T-cell (primary cell): ENCODE data around the gene ZNF587B. TPM values are rescaled to one million over a fixed set of nuclear protein-coding genes. Genes with fewer than 3 reads are reported as not detected.
A peak's percentile ranks its signal among the peaks of the same experiment; 100 is the strongest.
"Not testable (repeated sequence)": the region's sequence is repeated elsewhere in the genome, so short reads cannot be mapped to it uniquely, and the experiment has no call there.

Experiments
- ATAC-seq, 4 experiments: fragments of 200-7000 bp in 3 of 4; fragments of 150-1000 bp in 1 of 4; cut with Tn5 transposase; replicated peaks in 1 of 4; 1 replicate in 3 of 4; 2 replicates in 1 of 4; pipeline ENCODE4 v1.10.0; 2021; ENCODE audit warnings: moderate library complexity in 3 of 4, mild to moderate bottlenecking in 2 of 4, moderate number of reproducible peaks in 1 of 4
- CTCF ChIA-PET, 2 donors: fragments of 300-600 bp; sonication (Branson Sonifier 250); formaldehyde crosslinking; loops; one replicate each; lab custom pipeline; 2022; ENCODE audit warnings: antibody characterized with exemption in 2 of 2; lab: Charles Lee
- POLR2A ChIA-PET, 2 donors: fragments of 300-600 bp; sonication (Branson Sonifier 250); formaldehyde crosslinking; loops; one replicate each; lab custom pipeline; 2022; ENCODE audit warnings: antibody characterized with exemption in 2 of 2; lab: Charles Lee
- DNase-seq, 35 experiments: peaks; one replicate each; pipeline versions ENCODE4 v3.0.0 to v3.0.0-alpha.2; 2013 to 2023
- H3K27ac ChIP-seq: one replicate; pipeline ENCODE4 v1.5.1; 2013; ENCODE audit warnings: low read length
- H3K27me3 ChIP-seq, 2 experiments: replicated peaks in 1 of 2; 1 replicate in 1 of 2; 2 replicates in 1 of 2; pipeline versions ENCODE4 v1.6.1 to v1.7.0; 2013; ENCODE audit warnings: low read length in 1 of 2, mixed read lengths in 1 of 2; ENCODE audit not compliant: control insufficient read depth in 2 of 2, insufficient read depth in 2 of 2; ENCODE audit errors: extremely low read depth in 1 of 2
- H3K36me3 ChIP-seq, 2 donors: 1 replicate in 1 of 2; 2 replicates in 1 of 2; pipeline versions ENCODE4 v1.6.1 to v1.7.0; 2013; ENCODE audit warnings: low read length in 1 of 2; ENCODE audit not compliant: control insufficient read depth in 2 of 2, insufficient read depth in 1 of 2; ENCODE audit errors: extremely low read depth in 1 of 2
- H3K4me1 ChIP-seq, 2 experiments: 1 replicate in 1 of 2; 2 replicates in 1 of 2; pipeline versions ENCODE4 v1.6.1 to v1.7.0; 2013; ENCODE audit warnings: low read length in 2 of 2, mixed read lengths in 1 of 2; ENCODE audit not compliant: insufficient read depth in 2 of 2, control insufficient read depth in 1 of 2; ENCODE audit errors: extremely low read depth in 1 of 2
- H3K4me3 ChIP-seq, 2 donors: 1 replicate in 1 of 2; 2 replicates in 1 of 2; pipeline versions ENCODE4 v1.5.1 to v1.7.0; 2013; ENCODE audit warnings: mild to moderate bottlenecking in 2 of 2, low read length in 1 of 2, moderate library complexity in 1 of 2; ENCODE audit not compliant: control insufficient read depth in 1 of 2; ENCODE audit errors: extremely low read depth in 1 of 2
- H3K9me3 ChIP-seq: 2 replicates; pipeline ENCODE4 v1.7.0; 2013
- H3K27ac Mint-ChIP-seq, 2 donors: one replicate each; pipeline ENCODE4 v1.8.0; 2020 to 2021; ENCODE audit warnings: mild to moderate bottlenecking in 2 of 2, mixed read lengths in 2 of 2
- H3K27me3 Mint-ChIP-seq, 2 donors: one replicate each; pipeline ENCODE4 v1.8.0; 2021 to 2022; ENCODE audit warnings: mixed read lengths in 2 of 2
- H3K36me3 Mint-ChIP-seq: one replicate; pipeline ENCODE4 v1.8.0; 2021; ENCODE audit warnings: mixed read lengths
- H3K4me1 Mint-ChIP-seq, 3 donors: one replicate each; pipeline ENCODE4 v1.8.0; 2020 to 2022; ENCODE audit warnings: mixed read lengths in 3 of 3, mild to moderate bottlenecking in 1 of 3
- H3K4me3 Mint-ChIP-seq, 3 donors: one replicate each; pipeline ENCODE4 v1.8.0; 2020 to 2022; ENCODE audit warnings: mild to moderate bottlenecking in 3 of 3, mixed read lengths in 3 of 3, moderate library complexity in 3 of 3
- H3K9me3 Mint-ChIP-seq, 3 donors: one replicate each; pipeline ENCODE4 v1.8.0; 2020 to 2022; ENCODE audit warnings: mixed read lengths in 3 of 3
- WGBS: methylation state at CpG from one replicate; pipeline ENCODE4 v1.1.5; 2013; ENCODE audit warnings: missing lambda C conversion rate; ENCODE audit not compliant: insufficient coverage; 5-methylcytosine and 5-hydroxymethylcytosine counted together
- total RNA-seq, 35 experiments: library from RNA in 6 of 35; stranded (reverse) in 6 of 35; fragments of 120-200 nt in 1 of 35; gene quantifications; one replicate each; pipeline versions ENCODE4 v1.2.1 to v1.2.4 and lab custom pipeline; 2013 to 2026

The ZNF587B gene
- total RNA-seq, 5 donors from 2014 or later (not counting 1 experiment from before 2014, with no cell fraction given) = 16.5 to 27.7 (median 22.8) TPM

- H3K9me3 Mint-ChIP-seq, H3K4me3 Mint-ChIP-seq, H3K4me3 ChIP-seq, DNase-seq, POLR2A ChIA-PET, H3K9me3 ChIP-seq, H3K27ac ChIP-seq, H3K27me3 ChIP-seq, H3K27me3 Mint-ChIP-seq, CTCF ChIA-PET, H3K36me3 ChIP-seq, H3K4me1 ChIP-seq: not testable (repeated sequence)
- 83% methylated on average over 2 of the region's 5 CpGs for WGBS
- Mint-ChIP-seq H3K36me3 (peaks cover 48% of the 10 kb centered on the region), H3K4me1 (peaks cover 5 to 23% (median 13%) of the 10 kb centered on the region in 3 donors), H3K27ac (peak overlapping the region in 1 of 2 donors; percentile 70)
- peak in 1 of 4 experiments; percentile 55 for ATAC-seq
Observed at GRCh38 chr19:57838622-57839191, 8.6 kb downstream of the ZNF587B start.

GRCh38 chr19:57841122-57841763 is 11.1 kb downstream of the ZNF587B start:
- Histone ChIP-seq H3K9me3 (no peaks in the 10 kb centered on the region), H3K4me1 (peaks cover 0 to 2% of the 10 kb centered on the region in 2 experiments), H3K27ac (no peak overlapping the region), H3K4me3 (no peak overlapping the region), H3K27me3 (no peaks in the 10 kb centered on the region), H3K36me3 (peaks cover 0 to 16% of the 10 kb centered on the region in 2 donors)
- ATAC-seq (no peak), DNase-seq (no peak)
- no peak overlapping the region for H3K4me3 Mint-ChIP-seq
- CTCF ChIA-PET = no interaction called here
- no peaks in the 10 kb centered on the region for H3K9me3 Mint-ChIP-seq
- no peak overlapping the region for H3K27ac Mint-ChIP-seq
- H3K36me3 Mint-ChIP-seq = peaks cover 52% of the 10 kb centered on the region
- no peaks in the 10 kb centered on the region for H3K27me3 Mint-ChIP-seq
- 91% methylated on average over 4 of the region's 6 CpGs for WGBS
- POLR2A ChIA-PET = no interaction called here
- H3K4me1 Mint-ChIP-seq = peaks cover 5 to 23% (median 13%) of the 10 kb centered on the region in 3 donors

GRCh38 chr19:57847164-57847563 is 17.1 kb downstream of the ZNF587B start:
- H3K27me3 Mint-ChIP-seq, H3K27ac Mint-ChIP-seq, POLR2A ChIA-PET, H3K27ac ChIP-seq, ATAC-seq, H3K4me3 Mint-ChIP-seq, H3K9me3 ChIP-seq, CTCF ChIA-PET, H3K27me3 ChIP-seq, H3K36me3 ChIP-seq, H3K4me3 ChIP-seq, DNase-seq, H3K9me3 Mint-ChIP-seq: not testable (repeated sequence)
- Mint-ChIP-seq H3K4me1 (peaks cover 24 to 27% (median 25%) of the 10 kb centered on the region in 3 donors), H3K36me3 (peaks cover 26% of the 10 kb centered on the region)
- no CpG with 5 or more reads among the region's 3 CpGs for WGBS
- peaks cover 5 to 21% of the 10 kb centered on the region in 2 experiments for H3K4me1 ChIP-seq

- peak overlapping the region; percentile 91 to 93 for H3K27ac Mint-ChIP-seq
- Histone ChIP-seq H3K4me1 (peaks cover 5 to 21% of the 10 kb centered on the region in 2 experiments), H3K4me3 (peak overlapping the region; percentile 68 to 75), H3K27ac (peak overlapping the region; percentile 78)
- H3K27me3 Mint-ChIP-seq, ATAC-seq, H3K27me3 ChIP-seq, H3K36me3 ChIP-seq, CTCF ChIA-PET, DNase-seq, H3K9me3 Mint-ChIP-seq, H3K9me3 ChIP-seq: not testable (repeated sequence)
- peaks cover 31% of the 10 kb centered on the region for H3K36me3 Mint-ChIP-seq
- H3K4me1 Mint-ChIP-seq = peaks cover 28 to 35% (median 31%) of the 10 kb centered on the region in 3 donors
- H3K4me3 Mint-ChIP-seq = peak overlapping the region; percentile 92 to 97 (median 93)
- POLR2A ChIA-PET = interaction anchor here in 1 of 2 donors (0.6 kb wide), 2 partner anchors 210 to 573 kb away, joined by 3 read pairs; no protein-coding TSS in a partner anchor
- no CpG with 5 or more reads among the region's 2 CpGs for WGBS
Observed at GRCh38 chr19:57849162-57849665, 19.1 kb downstream of the ZNF587B start.

- POLR2A ChIA-PET = interaction anchor here in 1 of 2 donors (0.6 to 0.8 kb wide), 3 partner anchors 30 to 574 kb away, joined by 3 to 4 read pairs (median 3); no protein-coding TSS in a partner anchor
- not testable (repeated sequence) for H3K9me3 Mint-ChIP-seq, H3K9me3 ChIP-seq, H3K27me3 ChIP-seq, H3K36me3 ChIP-seq, H3K27me3 Mint-ChIP-seq
- H3K27ac Mint-ChIP-seq = peak within 1 kb of the TSS; percentile 91 to 93
- H3K27ac ChIP-seq = peak within 1 kb of the TSS; percentile 78
- H3K4me1 Mint-ChIP-seq = peaks cover 28 to 35% (median 31%) of the 10 kb centered on the region in 3 donors
- CTCF ChIA-PET = interaction anchor here in 1 of 2 donors (0.6 kb wide), 1 partner anchor 31 kb away, joined by 8 read pairs; no protein-coding TSS in a partner anchor
- H3K36me3 Mint-ChIP-seq = peaks cover 31% of the 10 kb centered on the region
- ATAC-seq (peak; percentile 99 to 100 (median 100)), DNase-seq (peak; percentile 52 to 91 (median 83))
- peaks cover 5 to 21% of the 10 kb centered on the region in 2 experiments for H3K4me1 ChIP-seq
- WGBS = 2% methylated on average over 26 of the region's 42 CpGs
- peak within 1 kb of the TSS; percentile 68 to 75 for H3K4me3 ChIP-seq
- peak within 1 kb of the TSS; percentile 92 to 97 (median 93) for H3K4me3 Mint-ChIP-seq
Observed at GRCh38 chr19:57849666-57850473, 19.8 kb downstream of the ZNF587B start, which contains the start of gene ZNF587. TSS of gene ZNF587 (plus strand) at chr19:57849859. CDS start at chr19:57850039, 180 bp downstream.
